Measurements from ENCODE around the gene ADAM17. TPM values are rescaled to one million over a fixed set of nuclear protein-coding genes. Genes with fewer than 3 reads are reported as not detected.
A peak's percentile ranks its signal among the peaks of the same experiment; 100 is the strongest.

ADAM17 gene
- total and polyA plus RNA-seq, 5 donors from 2014 or later, result 11.8 to 34.1 (median 14.3) TPM

DNA sequence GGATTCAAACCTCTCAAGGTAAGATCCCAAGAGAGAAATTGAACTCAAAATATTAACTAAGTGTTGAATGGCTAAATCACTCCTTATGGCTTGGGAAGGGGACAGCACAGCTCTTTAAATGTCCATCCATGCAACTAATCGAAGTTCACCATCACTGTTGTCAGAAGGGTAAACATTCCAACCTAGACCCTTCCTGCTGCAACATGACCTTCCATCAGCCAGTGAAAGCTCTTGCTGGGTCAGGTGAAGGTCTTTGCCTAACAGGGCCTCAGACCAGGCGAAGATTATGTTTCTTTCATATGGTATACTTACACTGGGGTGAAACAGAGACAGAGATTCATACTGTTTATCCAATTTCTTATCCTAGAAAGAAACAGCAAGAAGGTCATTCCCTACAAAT is 64.8 kb downstream of the ADAM17 start:
- Histone ChIP-seq H3K27ac (ENCODE audit: insufficient read depth, low read length, poor library complexity, severe bottlenecking) (no peak overlapping the region), H3K4me1 (ENCODE audit: control insufficient read depth, insufficient read depth, low read length, poor library complexity, severe bottlenecking) (no peaks in the 10 kb centered on the region), H3K4me3 (ENCODE audit: low read depth, low read length) (no peak overlapping the region), H3K9me3 (ENCODE audit: control insufficient read depth in 2 of 2, low read length in 2 of 2) (no peaks in the 10 kb centered on the region), H3K36me3 (ENCODE audit: control insufficient read depth, insufficient read depth, low read length) (peaks cover 95% of the 10 kb centered on the region), H3K27me3 (ENCODE audit: control insufficient read depth, insufficient read depth, low read length) (no peaks in the 10 kb centered on the region)
- Mint-ChIP-seq H3K27ac (peak overlapping the region in 2 of 3 donors; percentile 59 to 82), H3K36me3 (peaks cover 45% of the 10 kb centered on the region), H3K4me3 (no peak overlapping the region), H3K9me3 (no peaks in the 10 kb centered on the region), H3K27me3 (no peaks in the 10 kb centered on the region), H3K4me1 (peaks cover 8 to 21% (median 15%) of the 10 kb centered on the region in 4 donors)
- ATAC-seq (ENCODE audit: low read depth in 2 of 2) (no peak), DNase-seq (no peak)

DNA sequence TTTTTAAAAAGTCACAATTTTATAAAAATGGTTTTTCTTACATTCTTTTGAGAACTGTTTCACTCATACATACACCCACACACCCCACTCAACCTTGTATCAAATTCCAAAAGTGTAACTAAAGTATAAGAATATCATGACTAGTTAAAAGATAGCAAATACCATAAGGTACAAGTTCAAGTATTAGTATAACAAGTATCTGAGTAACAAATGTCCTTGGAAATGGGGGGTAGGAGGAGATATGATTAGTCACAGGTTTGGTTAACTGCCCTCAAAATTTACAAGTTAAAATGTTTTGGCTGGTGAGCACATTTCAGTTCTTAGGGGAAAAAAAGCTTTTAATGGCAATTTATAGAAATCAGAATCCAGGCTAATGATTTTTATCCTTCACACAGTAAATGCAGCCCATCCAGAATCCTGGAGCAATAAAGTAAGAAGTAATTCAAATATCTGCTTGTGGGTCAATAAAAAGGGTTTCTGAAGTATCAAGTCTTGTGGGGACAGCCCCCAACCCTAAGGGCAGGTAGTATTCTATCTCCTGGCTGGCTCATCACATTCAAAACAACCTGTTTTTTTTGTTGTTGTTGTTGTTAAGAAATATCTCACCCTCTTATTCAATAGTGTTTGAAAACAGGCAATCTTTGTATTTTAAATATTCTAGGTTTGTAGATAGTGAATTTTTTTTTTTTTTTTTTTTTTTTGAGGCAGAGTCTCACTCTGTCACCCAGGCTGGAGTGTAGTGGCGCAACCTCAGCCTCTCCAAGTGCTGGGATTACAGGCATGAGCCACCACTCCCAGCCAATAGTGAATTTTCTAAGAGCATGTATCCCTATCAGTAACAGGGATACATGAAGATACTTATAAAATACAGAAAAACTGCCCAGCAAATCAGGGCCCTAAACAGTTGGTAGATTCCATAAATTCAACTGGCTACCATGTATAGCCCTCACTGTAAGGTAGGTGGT is 66.8 kb downstream of the ADAM17 start:
- H3K4me3 ChIP-seq (ENCODE audit: low read depth, low read length), result no peak overlapping the region
- no peak for ATAC-seq (ENCODE audit: low read depth in 2 of 2)
- H3K36me3 Mint-ChIP-seq, result peaks cover 49% of the 10 kb centered on the region
- H3K27ac Mint-ChIP-seq, result peak overlapping the region in 2 of 3 donors; percentile 54 to 67
- H3K27me3 ChIP-seq (ENCODE audit: control insufficient read depth, insufficient read depth, low read length), result no peaks in the 10 kb centered on the region
- H3K4me1 Mint-ChIP-seq, result peaks cover 7 to 19% (median 12%) of the 10 kb centered on the region in 4 donors
- H3K36me3 ChIP-seq (ENCODE audit: control insufficient read depth, insufficient read depth, low read length), result peaks cover 96% of the 10 kb centered on the region
- peak overlapping the region; percentile 6 for H3K27ac ChIP-seq (ENCODE audit: insufficient read depth, low read length, poor library complexity, severe bottlenecking)
- H3K9me3 ChIP-seq (ENCODE audit: control insufficient read depth in 2 of 2, low read length in 2 of 2), result no peaks in the 10 kb centered on the region
- no peak overlapping the region for H3K4me3 Mint-ChIP-seq
- H3K9me3 Mint-ChIP-seq, result no peaks in the 10 kb centered on the region
- no peaks in the 10 kb centered on the region for H3K4me1 ChIP-seq (ENCODE audit: control insufficient read depth, insufficient read depth, low read length, poor library complexity, severe bottlenecking)
- DNase-seq, result no peak
- H3K27me3 Mint-ChIP-seq, result no peaks in the 10 kb centered on the region

DNA sequence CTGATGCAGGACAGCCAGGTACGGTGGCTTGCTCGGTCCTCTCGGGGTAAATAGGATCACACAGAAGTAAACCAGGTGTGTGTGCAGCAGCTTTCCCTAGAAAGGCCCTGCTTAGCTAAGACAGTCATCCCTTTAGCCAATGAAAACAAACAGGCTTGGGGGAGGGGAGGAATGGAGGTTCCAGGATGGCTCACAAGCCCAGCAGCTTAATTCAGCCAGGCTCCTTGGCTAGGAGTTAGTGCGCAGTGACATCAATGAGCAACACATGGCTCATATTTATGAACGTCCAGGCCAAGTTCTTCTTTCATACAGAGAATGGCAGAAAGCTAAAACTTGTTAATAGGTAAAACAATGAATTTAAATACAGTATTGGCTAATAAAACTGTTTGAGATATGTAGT is 71.1 kb downstream of the ADAM17 start:
- Mint-ChIP-seq H3K4me3 (no peak overlapping the region), H3K9me3 (no peaks in the 10 kb centered on the region), H3K27ac (peak overlapping the region in 1 of 3 donors; percentile 79), H3K36me3 (peaks cover 50% of the 10 kb centered on the region), H3K27me3 (no peaks in the 10 kb centered on the region), H3K4me1 (peaks cover 9 to 25% (median 20%) of the 10 kb centered on the region in 4 donors)
- no peaks in the 10 kb centered on the region for H3K4me1 ChIP-seq (ENCODE audit: control insufficient read depth, insufficient read depth, low read length, poor library complexity, severe bottlenecking)
- H3K4me3 ChIP-seq (ENCODE audit: low read depth, low read length), result no peak overlapping the region
- no peaks in the 10 kb centered on the region for H3K9me3 ChIP-seq (ENCODE audit: control insufficient read depth in 2 of 2, low read length in 2 of 2)
- no peak for DNase-seq
- no peak for ATAC-seq (ENCODE audit: low read depth in 2 of 2)
- H3K36me3 ChIP-seq (ENCODE audit: control insufficient read depth, insufficient read depth, low read length), result peaks cover 92% of the 10 kb centered on the region
- H3K27me3 ChIP-seq (ENCODE audit: control insufficient read depth, insufficient read depth, low read length), result no peaks in the 10 kb centered on the region
- no peak overlapping the region for H3K27ac ChIP-seq (ENCODE audit: insufficient read depth, low read length, poor library complexity, severe bottlenecking)

DNA sequence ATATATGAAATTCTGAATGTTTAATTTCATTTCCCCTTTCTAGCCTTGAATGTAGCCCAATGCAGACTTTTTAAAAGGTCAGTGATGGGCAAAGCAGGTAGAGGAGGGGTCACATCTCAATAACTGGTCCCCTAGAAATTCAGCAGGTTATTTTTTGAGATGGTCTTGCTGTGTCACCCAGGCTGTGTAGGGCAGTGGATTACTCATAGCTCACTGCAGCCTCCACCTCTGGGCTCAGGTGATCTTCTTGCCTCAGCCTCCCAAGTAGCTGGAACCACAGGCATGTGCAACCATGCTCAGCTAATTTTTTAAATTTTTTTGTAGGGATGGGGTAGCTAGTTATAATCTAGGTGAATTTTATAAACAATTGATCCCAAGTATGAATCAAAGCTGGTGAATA is 72.5 kb downstream of the ADAM17 start:
- H3K36me3 Mint-ChIP-seq, result peaks cover 45% of the 10 kb centered on the region
- no peaks in the 10 kb centered on the region for H3K9me3 Mint-ChIP-seq
- no peak for DNase-seq
- no peaks in the 10 kb centered on the region for H3K27me3 Mint-ChIP-seq
- Histone ChIP-seq H3K27me3 (ENCODE audit: control insufficient read depth, insufficient read depth, low read length) (no peaks in the 10 kb centered on the region), H3K4me1 (ENCODE audit: control insufficient read depth, insufficient read depth, low read length, poor library complexity, severe bottlenecking) (no peaks in the 10 kb centered on the region), H3K36me3 (ENCODE audit: control insufficient read depth, insufficient read depth, low read length) (peaks cover 85% of the 10 kb centered on the region), H3K4me3 (ENCODE audit: low read depth, low read length) (no peak overlapping the region), H3K27ac (ENCODE audit: insufficient read depth, low read length, poor library complexity, severe bottlenecking) (no peak overlapping the region), H3K9me3 (ENCODE audit: control insufficient read depth in 2 of 2, low read length in 2 of 2) (no peaks in the 10 kb centered on the region)
- ATAC-seq (ENCODE audit: low read depth in 2 of 2), result no peak
- H3K4me1 Mint-ChIP-seq, result peaks cover 19 to 32% (median 26%) of the 10 kb centered on the region in 4 donors
- no peak overlapping the region for H3K4me3 Mint-ChIP-seq
- no peak overlapping the region for H3K27ac Mint-ChIP-seq

DNA sequence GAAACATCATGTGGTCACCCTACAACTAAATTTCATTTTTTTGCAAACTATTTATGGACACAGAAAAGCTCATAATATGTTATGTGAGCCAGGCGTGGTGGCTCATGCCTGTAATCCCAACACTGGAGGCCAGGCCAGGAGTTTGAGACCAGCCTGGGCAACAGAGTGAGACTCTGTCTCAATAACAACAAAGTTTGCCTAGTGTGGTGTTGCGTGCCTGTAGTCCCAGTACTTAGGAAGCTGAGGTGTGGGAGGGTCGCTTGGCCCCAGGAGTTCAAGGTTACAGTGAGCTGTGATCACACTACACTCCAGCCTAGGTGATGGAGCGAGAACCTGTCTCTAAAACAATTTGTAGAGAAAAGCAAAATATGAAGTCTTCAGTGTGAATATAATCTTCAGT is 75.5 kb downstream of the ADAM17 start:
- H3K36me3 ChIP-seq (ENCODE audit: control insufficient read depth, insufficient read depth, low read length), result peaks cover 59% of the 10 kb centered on the region
- H3K4me3 ChIP-seq (ENCODE audit: low read depth, low read length), result no peak overlapping the region
- no peaks in the 10 kb centered on the region for H3K27me3 ChIP-seq (ENCODE audit: control insufficient read depth, insufficient read depth, low read length)
- H3K27me3 Mint-ChIP-seq, result no peaks in the 10 kb centered on the region
- no peaks in the 10 kb centered on the region for H3K9me3 Mint-ChIP-seq
- H3K4me3 Mint-ChIP-seq, result no peak overlapping the region
- ATAC-seq (ENCODE audit: low read depth in 2 of 2) (no peak), DNase-seq (no peak)
- H3K27ac Mint-ChIP-seq, result peak overlapping the region in 1 of 3 donors; percentile 46
- no peak overlapping the region for H3K27ac ChIP-seq (ENCODE audit: insufficient read depth, low read length, poor library complexity, severe bottlenecking)
- peaks cover 44% of the 10 kb centered on the region for H3K36me3 Mint-ChIP-seq
- peaks cover 39 to 58% (median 48%) of the 10 kb centered on the region in 4 donors for H3K4me1 Mint-ChIP-seq
- peaks cover 21% of the 10 kb centered on the region for H3K4me1 ChIP-seq (ENCODE audit: control insufficient read depth, insufficient read depth, low read length, poor library complexity, severe bottlenecking)
- H3K9me3 ChIP-seq (ENCODE audit: control insufficient read depth in 2 of 2, low read length in 2 of 2), result no peaks in the 10 kb centered on the region

DNA sequence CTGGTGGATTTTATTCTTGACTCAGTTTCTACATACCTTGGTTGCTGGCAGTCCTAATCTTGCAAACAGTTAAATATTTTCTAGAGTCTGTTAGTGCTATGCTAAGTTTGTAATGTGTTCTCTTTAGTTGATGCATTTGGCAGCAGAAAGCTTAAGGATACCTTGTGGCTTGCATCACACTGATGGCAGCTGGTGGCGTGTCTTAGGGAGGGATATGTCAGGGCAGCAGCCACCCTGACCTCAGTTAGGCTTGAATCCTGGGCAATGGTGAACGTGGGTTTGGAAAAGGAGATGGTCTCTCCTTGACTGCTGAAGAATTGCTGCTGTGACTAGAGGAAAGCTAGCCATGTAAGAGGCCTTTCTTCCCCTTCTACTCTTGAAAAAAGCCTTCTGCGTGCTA is 77.1 kb downstream of the ADAM17 start:
- ATAC-seq (ENCODE audit: low read depth in 2 of 2), result no peak

DNA sequence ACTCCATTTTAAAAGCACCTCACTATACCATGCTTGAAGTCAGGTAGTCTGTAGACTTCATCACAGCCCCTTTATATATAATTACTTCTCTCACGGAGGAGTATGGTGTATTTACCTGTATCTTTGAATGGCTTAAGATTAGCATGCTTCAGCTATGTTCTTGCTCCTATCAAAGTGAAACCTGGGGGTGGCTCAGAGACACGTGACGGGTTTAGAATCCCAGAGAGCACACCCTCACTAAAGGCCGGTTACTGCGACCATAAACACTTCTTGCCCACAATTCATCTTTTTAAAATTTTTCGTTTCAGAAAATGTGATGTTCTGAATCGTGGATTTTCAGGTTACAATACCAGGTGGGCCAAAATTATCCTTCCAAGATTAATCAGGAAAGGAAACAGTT is 77.7 kb downstream of the ADAM17 start:
- H3K9me3 ChIP-seq (ENCODE audit: control insufficient read depth in 2 of 2, low read length in 2 of 2), result no peaks in the 10 kb centered on the region
- H3K27me3 ChIP-seq (ENCODE audit: control insufficient read depth, insufficient read depth, low read length), result no peaks in the 10 kb centered on the region
- peaks cover 36% of the 10 kb centered on the region for H3K36me3 ChIP-seq (ENCODE audit: control insufficient read depth, insufficient read depth, low read length)
- Mint-ChIP-seq H3K27ac (peak overlapping the region; percentile 4 to 60 (median 34)), H3K27me3 (no peaks in the 10 kb centered on the region), H3K4me3 (peak overlapping the region in 2 of 4 donors; percentile 61 to 96), H3K9me3 (no peaks in the 10 kb centered on the region), H3K36me3 (peaks cover 27% of the 10 kb centered on the region), H3K4me1 (peaks cover 46 to 66% (median 56%) of the 10 kb centered on the region in 4 donors)
- no peak overlapping the region for H3K27ac ChIP-seq (ENCODE audit: insufficient read depth, low read length, poor library complexity, severe bottlenecking)
- DNase-seq, result peak in 1 of 3 donors; percentile 27
- H3K4me1 ChIP-seq (ENCODE audit: control insufficient read depth, insufficient read depth, low read length, poor library complexity, severe bottlenecking), result peaks cover 38% of the 10 kb centered on the region
- ATAC-seq (ENCODE audit: low read depth in 2 of 2), result no peak
- H3K4me3 ChIP-seq (ENCODE audit: low read depth, low read length), result no peak overlapping the region

More for the DNA sequence above, 77.1 kb downstream of the ADAM17 start:
- H3K4me1 Mint-ChIP-seq, result peaks cover 40 to 62% (median 51%) of the 10 kb centered on the region in 4 donors
- H3K27me3 ChIP-seq (ENCODE audit: control insufficient read depth, insufficient read depth, low read length), result no peaks in the 10 kb centered on the region
- peak overlapping the region in 1 of 4 donors; percentile 21 for H3K4me3 Mint-ChIP-seq
- no peak overlapping the region for H3K4me3 ChIP-seq (ENCODE audit: low read depth, low read length)
- peaks cover 32% of the 10 kb centered on the region for H3K4me1 ChIP-seq (ENCODE audit: control insufficient read depth, insufficient read depth, low read length, poor library complexity, severe bottlenecking)
- peak overlapping the region in 2 of 3 donors; percentile 4 to 60 for H3K27ac Mint-ChIP-seq
- no peaks in the 10 kb centered on the region for H3K9me3 ChIP-seq (ENCODE audit: control insufficient read depth in 2 of 2, low read length in 2 of 2)
- no peak for DNase-seq
- peaks cover 42% of the 10 kb centered on the region for H3K36me3 ChIP-seq (ENCODE audit: control insufficient read depth, insufficient read depth, low read length)
- no peak overlapping the region for H3K27ac ChIP-seq (ENCODE audit: insufficient read depth, low read length, poor library complexity, severe bottlenecking)
- peaks cover 30% of the 10 kb centered on the region for H3K36me3 Mint-ChIP-seq
- H3K27me3 Mint-ChIP-seq, result no peaks in the 10 kb centered on the region
- no peaks in the 10 kb centered on the region for H3K9me3 Mint-ChIP-seq

All from CD4-positive, CD25-positive, alpha-beta regulatory T cell (primary cell).